Stimulated activated CD8-positive, alpha-beta memory T cell treated with anti-CD3 and anti-CD28 coated beads, Interleukin-15, amount 100 ng/mL, for 24 hours (primary cell): ENCODE results near the gene HK2.

ENCODE experiments used
- DNase-seq: peaks from one replicate; pipeline ENCODE4 v3.0.0-alpha.2; 2020; ENCODE audit warnings: low read depth

The HK2 gene

GRCh38 chr2:74857215-74857614 lies 23.3 kb downstream of the HK2 start:
- no peak for DNase-seq

- DNase-seq: no peak
Observed at GRCh38 chr2:74857725-74858124, 23.8 kb downstream of the HK2 start.

- no peak for DNase-seq
Observed at GRCh38 chr2:74858281-74858680, 24.4 kb downstream of the HK2 start.

DNA sequence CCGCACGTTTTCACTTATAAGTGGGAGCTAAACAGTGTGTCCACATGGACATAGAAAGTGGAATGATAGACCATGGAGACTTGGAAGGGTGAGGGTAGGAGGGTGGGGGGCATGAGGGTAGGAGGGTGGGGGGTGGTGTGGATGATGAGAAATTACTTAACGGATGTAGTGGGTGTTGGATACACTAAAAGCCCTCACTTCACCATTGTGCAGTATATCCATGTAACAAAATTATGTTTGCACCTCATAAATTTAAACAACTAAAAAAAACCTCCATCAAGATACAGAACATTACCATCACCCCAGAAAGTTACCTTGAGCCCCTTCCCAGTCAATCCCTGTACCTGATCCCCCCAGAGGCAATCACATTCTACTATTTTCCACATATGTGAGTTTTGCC lies 26.2 kb downstream of the HK2 start:
- DNase-seq: no peak

DNA sequence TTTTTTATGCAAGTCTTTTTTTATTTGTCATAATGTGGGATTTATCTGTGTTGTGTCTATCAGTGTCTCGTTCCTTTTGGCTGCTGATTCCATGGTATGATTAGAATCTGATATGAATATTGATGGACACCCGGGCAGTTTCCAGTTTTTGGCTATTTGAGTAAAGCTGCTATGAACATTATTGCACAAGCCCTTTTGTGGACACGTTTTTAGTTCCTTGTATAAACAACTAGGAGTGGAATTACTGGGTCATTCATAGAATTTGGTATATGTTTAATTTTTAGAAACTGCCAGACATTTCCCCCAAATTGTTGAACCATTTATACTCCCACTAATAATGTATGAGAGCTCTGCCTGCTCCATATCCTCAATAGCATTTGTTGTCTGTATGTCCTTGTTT lies 26.6 kb downstream of the HK2 start:
- DNase-seq: no peak

DNA sequence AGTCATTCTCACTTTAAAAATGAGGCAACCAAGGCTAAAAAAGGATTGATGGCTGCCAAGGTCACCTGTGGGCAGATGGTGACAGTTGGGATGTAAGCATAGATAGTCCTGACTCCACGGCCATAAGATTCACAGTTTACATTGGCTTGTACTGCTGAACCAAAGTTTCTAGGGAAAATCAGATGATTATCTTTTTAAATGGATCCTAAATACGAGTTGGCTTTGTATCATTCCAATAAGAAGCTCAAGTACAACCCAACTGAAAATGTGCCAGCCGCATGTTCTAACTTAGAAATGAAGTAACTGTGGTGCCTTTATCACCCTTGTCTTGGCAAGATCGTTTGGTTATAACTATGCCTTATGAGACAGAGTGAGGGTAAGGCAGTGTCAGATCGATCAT lies 27.6 kb downstream of the HK2 start:
- no peak for DNase-seq

DNA sequence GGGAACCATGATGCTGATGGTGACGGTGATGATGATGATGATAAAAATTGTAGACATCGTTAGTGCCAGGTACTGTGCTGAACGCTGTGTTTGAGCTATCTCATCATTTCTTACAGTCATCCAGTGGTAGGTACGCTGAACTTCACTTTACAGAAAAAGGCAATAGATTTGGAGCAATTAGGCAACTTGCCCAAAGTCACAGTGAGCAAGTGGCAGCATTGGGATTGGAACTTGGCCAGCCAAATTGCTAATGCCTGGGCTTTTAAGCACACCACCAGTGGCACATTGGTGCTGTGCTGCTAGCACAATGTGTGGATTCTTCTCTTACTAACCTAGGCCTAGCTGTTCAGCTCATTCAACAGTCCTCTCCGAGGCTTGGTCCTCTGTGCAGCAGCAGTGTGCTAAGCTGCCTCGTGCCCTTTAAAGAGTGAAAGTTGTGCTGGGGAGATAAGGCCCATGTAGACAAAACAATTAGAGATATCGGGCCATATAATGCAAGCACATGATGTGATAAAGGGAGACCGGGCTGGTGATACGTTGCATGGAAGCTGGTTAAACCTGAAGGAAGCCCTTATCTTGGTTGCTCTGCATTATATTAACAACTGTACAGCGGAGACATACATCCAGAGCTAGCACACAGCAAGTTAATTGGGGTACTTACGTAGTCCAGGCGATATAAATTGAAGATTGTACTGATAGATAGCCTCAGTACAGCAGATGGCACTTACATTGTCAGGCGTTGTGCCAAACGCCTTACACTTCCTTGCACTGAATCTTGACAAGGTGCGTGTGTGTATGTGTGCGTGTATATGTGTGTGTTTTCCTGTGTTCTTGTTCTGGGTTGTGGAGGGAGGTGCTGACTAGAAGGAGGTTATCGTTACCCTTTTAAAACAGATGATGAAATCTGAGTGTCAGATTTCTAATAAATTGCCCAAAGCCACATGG lies 28.4 kb downstream of the HK2 start:
- no peak for DNase-seq

- DNase-seq: no peak
Observed at GRCh38 chr2:74863802-74864248, 29.9 kb downstream of the HK2 start.

DNA sequence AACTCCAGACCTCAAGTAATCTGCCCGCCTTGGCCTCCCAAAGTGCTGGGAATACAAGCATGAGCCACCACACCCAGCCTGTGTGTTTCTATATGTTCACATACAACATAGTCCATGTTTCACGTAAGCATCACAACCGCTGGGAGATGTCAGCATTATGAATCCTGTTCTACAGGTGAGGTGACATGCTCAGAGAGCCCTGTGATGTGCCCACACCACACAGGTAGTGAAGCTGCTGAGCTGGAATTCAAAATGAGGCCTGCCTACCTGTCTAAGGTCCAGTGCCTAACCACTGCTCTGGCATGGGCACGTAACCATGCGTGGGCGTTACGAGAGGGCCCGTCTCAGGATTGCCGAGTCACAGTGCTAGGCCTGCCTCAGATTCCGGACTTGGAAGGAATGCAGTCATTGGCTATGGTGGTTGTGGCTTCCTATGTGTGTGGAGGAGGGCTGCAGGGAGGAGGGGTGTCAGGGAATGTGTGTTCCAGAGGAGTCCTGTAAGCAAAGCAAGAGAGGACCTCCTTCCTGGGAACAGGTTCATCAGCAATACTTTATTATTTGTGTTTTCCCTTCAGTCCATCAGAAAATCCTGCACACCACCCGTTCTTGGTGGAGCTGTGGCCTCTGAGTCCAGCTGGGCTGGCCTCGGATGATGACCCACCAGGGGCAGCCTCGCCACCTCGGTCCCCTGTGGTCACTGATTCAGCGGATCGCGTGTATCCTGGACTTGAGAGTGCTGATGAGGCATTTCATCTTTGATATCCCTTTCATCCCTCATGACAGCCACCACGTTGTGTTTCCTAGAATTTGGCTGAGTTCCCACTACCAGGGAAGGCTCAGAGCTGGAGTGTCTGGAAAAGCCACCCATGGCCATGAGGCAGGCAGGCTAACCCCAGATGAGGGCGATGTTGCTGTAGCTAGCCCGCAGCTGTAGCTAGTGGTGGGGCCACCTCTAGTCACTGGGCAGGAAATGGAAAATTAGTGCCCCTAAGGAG lies 31.1 kb downstream of the HK2 start:
- no peak for DNase-seq

- no peak for DNase-seq
Observed at GRCh38 chr2:74865770-74866674, 32.1 kb downstream of the HK2 start.

GRCh38 chr2:74867841-74868658 lies 34.1 kb downstream of the HK2 start:
- DNase-seq: no peak

DNA sequence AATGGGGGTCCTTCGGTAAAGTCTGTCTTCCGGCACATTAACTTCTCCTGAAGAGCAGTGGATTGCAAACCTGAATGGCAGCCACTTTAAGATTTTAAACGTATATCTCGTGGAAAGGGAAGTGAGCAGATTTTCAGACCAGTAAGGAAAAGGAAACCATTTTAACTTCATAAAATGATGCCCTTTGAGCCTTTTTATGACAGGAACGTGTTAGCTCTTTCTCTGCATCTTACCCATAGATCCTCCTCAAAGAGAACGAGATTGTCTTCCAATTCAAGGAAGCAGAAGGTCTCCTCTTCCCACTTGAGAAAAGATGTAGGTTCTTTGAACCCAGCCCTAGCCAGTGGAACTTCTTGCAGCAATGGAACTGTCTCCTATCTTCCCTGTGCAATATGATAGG lies 35.6 kb downstream of the HK2 start:
- no peak for DNase-seq

GRCh38 chr2:74870951-74871350 lies 37.0 kb downstream of the HK2 start:
- no peak for DNase-seq

GRCh38 chr2:74871414-74871813 lies 37.5 kb downstream of the HK2 start:
- no peak for DNase-seq

DNA sequence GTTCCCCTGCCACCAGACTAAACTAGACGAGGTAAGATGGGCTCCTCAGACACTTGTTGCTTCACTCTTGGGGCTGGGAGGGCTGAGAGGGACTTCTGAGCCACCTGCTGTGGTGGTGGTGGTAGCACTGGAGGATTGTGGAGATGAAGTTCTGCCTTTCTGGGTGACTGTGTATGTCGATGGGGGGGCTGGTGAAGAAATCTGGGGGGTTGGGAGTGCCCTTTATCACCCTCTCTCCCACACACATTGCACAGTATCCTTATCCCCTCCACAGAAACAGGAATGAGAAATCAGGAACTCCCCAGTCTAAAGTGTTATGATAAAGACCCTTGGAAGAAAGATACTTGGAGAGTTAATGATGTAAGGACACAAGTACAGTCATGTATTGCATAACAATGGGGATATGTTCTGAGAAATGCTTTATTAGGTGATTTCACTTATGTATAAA lies 38.5 kb downstream of the HK2 start:
- no peak for DNase-seq

GRCh38 chr2:74873012-74873665 lies 39.2 kb downstream of the HK2 start:
- DNase-seq: no peak

DNA sequence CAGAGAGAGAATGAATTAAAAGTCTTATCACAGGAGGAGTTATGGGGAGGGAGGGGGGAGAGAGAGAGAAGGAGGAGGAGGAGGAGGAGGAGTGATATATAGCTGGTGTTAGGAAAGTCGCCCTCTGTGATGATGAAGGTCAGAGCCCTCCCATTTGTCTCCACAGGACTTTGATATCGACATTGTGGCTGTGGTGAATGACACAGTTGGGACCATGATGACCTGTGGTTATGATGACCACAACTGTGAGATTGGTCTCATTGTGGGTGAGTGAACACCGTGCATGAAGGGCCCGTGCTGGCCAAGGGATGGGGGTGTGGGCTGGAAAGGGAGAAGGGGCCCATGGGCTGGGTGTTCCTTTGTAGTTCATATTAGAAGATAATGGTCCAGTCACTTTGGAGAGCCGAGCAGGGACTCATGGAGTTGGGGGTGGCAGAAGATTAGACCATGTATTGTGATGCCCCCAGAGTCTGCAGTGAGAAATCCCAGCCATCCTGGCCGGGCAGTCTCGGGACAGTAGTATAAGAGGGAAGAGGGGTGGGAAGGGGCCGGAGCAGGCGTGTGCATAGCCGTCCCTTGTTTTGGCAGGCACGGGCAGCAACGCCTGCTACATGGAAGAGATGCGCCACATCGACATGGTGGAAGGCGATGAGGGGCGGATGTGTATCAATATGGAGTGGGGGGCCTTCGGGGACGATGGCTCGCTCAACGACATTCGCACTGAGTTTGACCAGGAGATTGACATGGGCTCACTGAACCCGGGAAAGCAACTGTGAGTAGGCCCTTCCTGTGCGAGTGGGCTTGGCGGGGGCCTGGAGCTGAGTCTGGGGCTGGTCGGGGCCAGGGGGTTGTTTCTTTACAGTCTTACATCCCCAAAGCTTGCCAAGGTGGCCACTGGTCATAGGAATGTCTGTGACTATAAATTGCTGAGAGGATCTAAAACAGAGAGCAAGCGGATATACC lies 40.0 kb downstream of the HK2 start:
- DNase-seq: no peak

- DNase-seq: no peak
Observed at GRCh38 chr2:74876081-74876886, 42.4 kb downstream of the HK2 start.
